Fibroblast of villous mesenchyme (primary cell): ENCODE results near the gene RANBP3. TPM values are rescaled to one million over a fixed set of nuclear protein-coding genes. Genes with fewer than 3 reads are reported as not detected.

Experiments used
- DNase-seq: peaks from one replicate; pipeline ENCODE4 v3.0.0-alpha.2; 2010; ENCODE audit warnings: low read depth
- H3K4me3 ChIP-seq: 2 replicates; pipeline ENCODE4 v1.5.1; 2011; ENCODE audit warnings: low read depth, mild to moderate bottlenecking, low read length
- total RNA-seq: library from RNA; depleted of rRNA; stranded (reverse); fragments of >200 nt; gene quantifications from 2 replicates; pipeline ENCODE4 v1.2.3, GENCODE V29; 2012
- TF ChIP-seq, protein P1 (sequence below): IDR thresholded peaks from 2 replicates; pipeline ENCODE4 v1.5.1; 2012; ENCODE audit warnings: low read depth, mild to moderate bottlenecking, low read length; ENCODE audit not compliant: insufficient read depth

Gene RANBP3
- total RNA-seq, 1 donor, result 45.8 TPM

DNA sequence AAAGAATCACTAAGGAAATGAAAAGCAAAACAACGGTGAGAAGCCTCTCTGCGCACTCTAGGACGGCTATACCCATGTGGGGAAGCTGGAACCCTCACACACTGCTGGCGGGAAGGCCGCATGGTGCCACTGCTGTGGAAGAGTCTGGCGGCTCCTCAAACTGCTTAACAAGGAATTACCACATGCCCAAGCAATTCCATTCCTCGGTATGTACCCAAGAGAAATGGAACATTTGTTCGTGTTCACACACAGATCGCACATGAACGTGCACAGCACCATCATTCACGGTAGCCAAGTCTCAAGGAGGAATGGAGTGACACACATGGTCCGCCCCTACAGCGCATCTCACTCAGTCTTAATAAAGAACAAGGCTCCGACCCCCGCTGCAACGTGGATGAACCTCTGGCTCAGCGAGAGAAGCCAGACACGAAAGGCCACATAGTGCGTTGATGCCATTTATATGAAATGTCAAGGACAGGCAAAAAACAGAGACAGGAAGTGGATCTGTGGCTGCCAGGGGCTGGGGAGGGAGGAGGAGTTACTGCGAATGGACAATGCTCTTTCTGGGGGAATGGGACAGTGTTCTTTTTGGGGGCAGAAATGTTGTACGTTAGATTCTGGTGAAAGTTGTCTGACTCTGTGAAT is 56.3 kb downstream of the RANBP3 start:
- no peak for DNase-seq
- no peak overlapping the region for H3K4me3 ChIP-seq
- TF ChIP-seq, protein P1, sequence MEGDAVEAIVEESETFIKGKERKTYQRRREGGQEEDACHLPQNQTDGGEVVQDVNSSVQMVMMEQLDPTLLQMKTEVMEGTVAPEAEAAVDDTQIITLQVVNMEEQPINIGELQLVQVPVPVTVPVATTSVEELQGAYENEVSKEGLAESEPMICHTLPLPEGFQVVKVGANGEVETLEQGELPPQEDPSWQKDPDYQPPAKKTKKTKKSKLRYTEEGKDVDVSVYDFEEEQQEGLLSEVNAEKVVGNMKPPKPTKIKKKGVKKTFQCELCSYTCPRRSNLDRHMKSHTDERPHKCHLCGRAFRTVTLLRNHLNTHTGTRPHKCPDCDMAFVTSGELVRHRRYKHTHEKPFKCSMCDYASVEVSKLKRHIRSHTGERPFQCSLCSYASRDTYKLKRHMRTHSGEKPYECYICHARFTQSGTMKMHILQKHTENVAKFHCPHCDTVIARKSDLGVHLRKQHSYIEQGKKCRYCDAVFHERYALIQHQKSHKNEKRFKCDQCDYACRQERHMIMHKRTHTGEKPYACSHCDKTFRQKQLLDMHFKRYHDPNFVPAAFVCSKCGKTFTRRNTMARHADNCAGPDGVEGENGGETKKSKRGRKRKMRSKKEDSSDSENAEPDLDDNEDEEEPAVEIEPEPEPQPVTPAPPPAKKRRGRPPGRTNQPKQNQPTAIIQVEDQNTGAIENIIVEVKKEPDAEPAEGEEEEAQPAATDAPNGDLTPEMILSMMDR, result no peak

GRCh38 chr19:5918463-5919079 is 59.4 kb downstream of the RANBP3 start:
- DNase-seq, result no peak
- TF ChIP-seq, protein P1, result no peak
- no peak overlapping the region for H3K4me3 ChIP-seq

- no peak for DNase-seq
- TF ChIP-seq, protein P1, result no peak
- no peak overlapping the region for H3K4me3 ChIP-seq
These were observed 60.4 kb downstream of the RANBP3 start for GRCh38 chr19:5917431-5918107.

GRCh38 chr19:5916181-5916708 is 61.7 kb downstream of the RANBP3 start:
- TF ChIP-seq, protein P1, result no peak
- DNase-seq, result no peak
- H3K4me3 ChIP-seq, result no peak overlapping the region

GRCh38 chr19:5915782-5916165 is 62.2 kb downstream of the RANBP3 start:
- DNase-seq, result no peak
- H3K4me3 ChIP-seq, result no peak overlapping the region
- TF ChIP-seq, protein P1, result no peak

DNA sequence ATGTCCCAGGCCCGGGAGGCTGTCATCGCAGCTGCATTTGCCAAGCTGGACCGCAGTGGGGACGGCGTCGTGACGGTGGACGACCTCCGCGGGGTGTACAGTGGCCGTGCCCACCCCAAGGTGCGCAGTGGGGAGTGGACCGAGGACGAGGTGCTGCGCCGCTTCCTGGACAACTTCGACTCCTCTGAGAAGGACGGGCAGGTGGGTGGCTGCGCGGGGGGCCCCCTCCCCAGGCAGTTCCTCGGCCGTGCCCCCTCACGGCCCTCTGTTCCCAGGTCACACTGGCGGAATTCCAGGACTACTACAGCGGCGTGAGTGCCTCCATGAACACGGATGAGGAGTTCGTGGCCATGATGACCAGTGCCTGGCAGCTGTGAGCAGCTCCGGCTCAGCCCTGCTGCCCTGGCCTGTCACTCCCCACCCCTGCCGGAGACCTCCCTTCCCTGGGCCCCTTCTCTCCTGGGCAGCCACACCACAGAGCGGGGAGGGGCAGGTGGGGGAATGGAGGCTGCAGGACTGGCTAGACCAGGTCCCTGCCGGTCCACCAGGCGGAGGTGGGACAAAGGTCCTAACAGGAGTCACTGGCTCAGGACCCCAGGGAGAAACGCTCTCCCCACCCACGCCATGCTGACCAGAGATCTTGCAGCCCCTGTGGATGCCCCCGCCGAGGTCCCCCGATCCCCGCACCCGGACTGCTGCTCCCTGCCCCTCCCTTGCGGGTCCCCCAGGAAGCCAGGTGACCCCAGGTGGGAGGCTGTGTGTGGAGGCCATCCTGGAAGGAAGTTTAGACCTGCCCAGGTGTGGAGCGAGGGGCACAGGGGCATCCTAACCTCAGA is 62.8 kb downstream of the RANBP3 start:
- TF ChIP-seq, protein P1, result no peak
- DNase-seq, result no peak
- no peak overlapping the region for H3K4me3 ChIP-seq
